Measurements from ENCODE around the gene SMIM7.

The SMIM7 gene

GRCh38 chr19:16624236-16624635 is 35.7 kb downstream of the SMIM7 start:
- H3K27ac Mint-ChIP-seq = no peak overlapping the region
- no peaks in the 10 kb centered on the region for H3K27me3 Mint-ChIP-seq (ENCODE audit: low read depth)
- no peaks in the 10 kb centered on the region for H3K9me3 Mint-ChIP-seq
- no peak for TF ChIP-seq CTCF (IDR thresholded peaks at IDR 0.05; ENCODE audit: unreplicated experiment in 3 of 3)
- peaks cover 33% of the 10 kb centered on the region for H3K4me1 Mint-ChIP-seq
- peaks cover 6% of the 10 kb centered on the region for H3K36me3 Mint-ChIP-seq (ENCODE audit: low read depth)
- peak overlapping the region in 1 of 3 experiments; percentile 50 for H3K4me3 Mint-ChIP-seq

- peaks cover 31% of the 10 kb centered on the region for H3K4me1 Mint-ChIP-seq
- H3K4me3 Mint-ChIP-seq = no peak overlapping the region
- no peaks in the 10 kb centered on the region for H3K9me3 Mint-ChIP-seq
- H3K27ac Mint-ChIP-seq = no peak overlapping the region
- H3K27me3 Mint-ChIP-seq (ENCODE audit: low read depth) = no peaks in the 10 kb centered on the region
- TF ChIP-seq CTCF (IDR thresholded peaks at IDR 0.05; ENCODE audit: unreplicated experiment in 3 of 3) = no peak
- peaks cover 4% of the 10 kb centered on the region for H3K36me3 Mint-ChIP-seq (ENCODE audit: low read depth)
These were observed 36.4 kb downstream of the SMIM7 start for GRCh38 chr19:16623576-16623975.

- Mint-ChIP-seq H3K27me3 (ENCODE audit: low read depth) (no peaks in the 10 kb centered on the region), H3K9me3 (no peaks in the 10 kb centered on the region), H3K27ac (no peak overlapping the region), H3K4me1 (peaks cover 31% of the 10 kb centered on the region), H3K36me3 (ENCODE audit: low read depth) (peaks cover 4% of the 10 kb centered on the region), H3K4me3 (no peak overlapping the region)
- no peak for TF ChIP-seq CTCF (IDR thresholded peaks at IDR 0.05; ENCODE audit: unreplicated experiment in 3 of 3)
These were observed 36.9 kb downstream of the SMIM7 start for GRCh38 chr19:16623066-16623465.

- TF ChIP-seq CTCF (IDR thresholded peaks at IDR 0.05; ENCODE audit: unreplicated experiment in 3 of 3) = no peak
- H3K9me3 Mint-ChIP-seq = no peaks in the 10 kb centered on the region
These were observed 38.7 kb downstream of the SMIM7 start for GRCh38 chr19:16621165-16621800.

GRCh38 chr19:16620584-16620983 is 39.4 kb downstream of the SMIM7 start:
- Mint-ChIP-seq H3K4me3 (no peak overlapping the region), H3K27me3 (ENCODE audit: low read depth) (no peaks in the 10 kb centered on the region), H3K9me3 (no peaks in the 10 kb centered on the region), H3K4me1 (peaks cover 23% of the 10 kb centered on the region), H3K27ac (no peak overlapping the region), H3K36me3 (ENCODE audit: low read depth) (peaks cover 4% of the 10 kb centered on the region)
- TF ChIP-seq CTCF (IDR thresholded peaks at IDR 0.05; ENCODE audit: unreplicated experiment in 3 of 3) = no peak

More at GRCh38 chr19:16621165-16621800, 38.7 kb downstream of the SMIM7 start:
- H3K36me3 Mint-ChIP-seq (ENCODE audit: low read depth) = peaks cover 4% of the 10 kb centered on the region
- H3K27me3 Mint-ChIP-seq (ENCODE audit: low read depth) = no peaks in the 10 kb centered on the region
- H3K4me1 Mint-ChIP-seq = peaks cover 28% of the 10 kb centered on the region
- no peak overlapping the region for H3K4me3 Mint-ChIP-seq
- H3K27ac Mint-ChIP-seq = no peak overlapping the region

GRCh38 chr19:16620018-16620417 is 39.9 kb downstream of the SMIM7 start:
- H3K36me3 Mint-ChIP-seq (ENCODE audit: low read depth) = no peaks in the 10 kb centered on the region
- no peak overlapping the region for H3K27ac Mint-ChIP-seq
- peaks cover 18% of the 10 kb centered on the region for H3K4me1 Mint-ChIP-seq
- no peak for TF ChIP-seq CTCF (IDR thresholded peaks at IDR 0.05; ENCODE audit: unreplicated experiment in 3 of 3)
- no peaks in the 10 kb centered on the region for H3K9me3 Mint-ChIP-seq
- no peaks in the 10 kb centered on the region for H3K27me3 Mint-ChIP-seq (ENCODE audit: low read depth)
- H3K4me3 Mint-ChIP-seq = no peak overlapping the region
